Erythroblast (primary cell): Measurements from ENCODE around the gene KCNH1.

ENCODE experiments used
- DNase-seq, 2 experiments: peaks; one replicate each; lab custom pipeline; 2025; lab: John Stamatoyannopoulos, UW
- GATA1 ChIP-seq: IDR thresholded peaks from 2 replicates; pipeline ENCODE4 v1.6.1; 2011; ENCODE audit warnings: low read depth, mild to moderate bottlenecking, control low read depth, low read length, moderate library complexity
- POLR2A ChIP-seq: IDR thresholded peaks from 2 replicates; pipeline ENCODE4 v1.6.1; 2011; ENCODE audit warnings: mild to moderate bottlenecking, low read length

Gene KCNH1

GRCh38 chr1:210792250-210793102 is 341.5 kb downstream of the KCNH1 start:
- peak in 1 of 2 experiments; percentile 5 for DNase-seq
- TF ChIP-seq GATA1 (no peak), POLR2A (no peak)

GRCh38 chr1:210790196-210790595 is 343.8 kb downstream of the KCNH1 start:
- no peak for DNase-seq
- TF ChIP-seq GATA1 (no peak), POLR2A (no peak)

DNA sequence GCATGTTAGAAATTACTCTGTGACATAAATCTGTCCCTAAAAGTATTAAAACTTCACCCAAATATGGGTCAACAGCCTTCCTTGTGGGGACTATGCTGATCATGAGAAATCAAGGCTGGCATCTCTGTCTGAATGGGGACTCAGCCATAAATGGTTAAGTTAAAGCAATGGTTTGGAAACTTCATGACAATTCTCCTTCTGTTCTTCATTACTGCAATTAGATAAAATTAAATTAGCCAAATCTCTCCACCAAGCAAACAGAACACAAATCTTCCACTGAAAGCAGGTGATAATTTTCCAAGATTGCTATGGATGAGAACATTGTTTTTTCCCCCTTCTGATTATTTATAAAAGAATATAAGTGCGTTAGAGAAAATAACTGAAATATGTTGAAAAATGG is 346.1 kb downstream of the KCNH1 start:
- TF ChIP-seq POLR2A (no peak), GATA1 (no peak)
- no peak for DNase-seq

DNA sequence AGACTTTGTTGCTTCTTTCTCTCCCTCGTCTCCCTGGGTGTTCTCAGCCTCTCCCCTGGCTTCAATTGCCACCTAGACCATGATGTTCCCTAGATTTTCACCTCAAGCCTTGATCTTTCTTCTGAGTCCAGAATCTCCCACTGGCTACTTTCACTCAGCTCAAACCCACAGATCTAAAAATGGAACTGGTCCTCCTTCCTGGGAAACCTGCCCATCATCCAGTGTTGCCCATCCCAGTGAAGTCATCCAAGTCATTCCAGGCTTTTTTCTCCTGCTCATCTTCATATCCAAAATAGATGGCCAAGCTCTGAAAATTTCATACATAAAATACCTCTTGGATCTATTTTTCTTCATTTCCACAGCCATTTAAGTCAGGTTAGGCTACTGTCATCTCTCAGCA is 347.4 kb downstream of the KCNH1 start:
- no peak for TF ChIP-seq GATA1
- DNase-seq, result no peak

- no peak for DNase-seq
- TF ChIP-seq POLR2A, result no peak
- no peak for TF ChIP-seq GATA1
Observed at GRCh38 chr1:210783925-210784324, 350.0 kb downstream of the KCNH1 start.

DNA sequence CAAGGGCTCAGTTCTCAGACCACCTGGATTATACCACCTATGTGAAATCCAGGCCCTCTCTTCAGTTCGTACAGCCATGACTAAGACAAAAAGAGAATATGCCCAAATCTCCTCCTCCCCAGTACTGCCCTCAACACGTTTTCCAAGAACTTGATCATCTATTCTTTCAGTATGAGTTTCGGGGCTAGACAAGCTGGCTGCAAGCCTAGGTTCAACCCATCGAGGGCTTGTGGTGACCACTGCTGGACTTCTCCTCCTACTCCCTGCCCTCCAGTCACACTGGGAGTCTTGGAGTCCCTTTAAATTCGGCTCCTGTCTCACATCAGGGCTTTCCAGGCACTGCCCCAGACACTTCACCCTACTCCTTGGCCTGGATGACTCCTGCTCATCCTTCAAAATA is 352.3 kb downstream of the KCNH1 start:
- DNase-seq, result no peak
- TF ChIP-seq GATA1 (no peak), POLR2A (no peak)

DNA sequence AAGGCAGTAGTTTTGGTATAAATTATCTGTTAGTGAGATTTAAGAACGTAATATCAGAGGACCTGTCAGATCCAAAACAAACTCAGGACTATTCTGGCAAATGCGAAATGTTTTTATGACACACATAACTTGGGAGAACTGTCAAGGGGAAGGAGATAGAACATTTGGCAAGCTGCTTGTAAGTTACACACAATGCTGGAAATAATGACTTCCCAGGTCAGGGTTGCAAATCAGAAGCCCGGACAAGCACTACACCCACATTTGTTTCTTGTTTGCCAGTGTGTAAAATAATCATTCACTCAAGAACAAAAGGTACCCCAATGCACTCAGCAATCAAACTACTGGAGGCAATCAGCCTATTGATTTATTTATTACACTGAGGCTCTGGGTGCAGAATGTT is 354.7 kb downstream of the KCNH1 start:
- no peak for TF ChIP-seq GATA1
- no peak for TF ChIP-seq POLR2A
- DNase-seq, result no peak

- no peak for DNase-seq
- TF ChIP-seq POLR2A, result no peak
- TF ChIP-seq GATA1, result no peak
Observed at GRCh38 chr1:210777914-210778313, 356.0 kb downstream of the KCNH1 start.

DNA sequence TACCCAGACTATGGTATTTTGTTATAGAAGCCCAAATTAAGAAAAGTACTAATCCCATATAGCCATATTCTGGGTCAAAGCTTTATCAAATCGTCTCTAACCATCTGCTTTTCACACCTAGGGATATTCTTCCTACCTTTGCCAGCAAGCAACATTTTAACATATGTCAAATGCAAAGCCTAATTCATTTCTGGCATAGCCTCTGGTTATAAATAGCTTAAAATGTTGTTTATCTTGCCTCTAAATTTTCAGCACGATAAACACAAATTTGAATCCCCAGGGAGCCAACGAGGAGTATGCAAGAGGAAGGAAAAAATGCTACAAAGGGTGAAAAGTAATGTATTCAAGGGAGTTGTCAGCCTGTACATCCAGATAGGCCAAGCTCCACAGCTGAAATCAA is 357.2 kb downstream of the KCNH1 start:
- no peak for TF ChIP-seq POLR2A
- TF ChIP-seq GATA1, result no peak
- DNase-seq, result no peak

DNA sequence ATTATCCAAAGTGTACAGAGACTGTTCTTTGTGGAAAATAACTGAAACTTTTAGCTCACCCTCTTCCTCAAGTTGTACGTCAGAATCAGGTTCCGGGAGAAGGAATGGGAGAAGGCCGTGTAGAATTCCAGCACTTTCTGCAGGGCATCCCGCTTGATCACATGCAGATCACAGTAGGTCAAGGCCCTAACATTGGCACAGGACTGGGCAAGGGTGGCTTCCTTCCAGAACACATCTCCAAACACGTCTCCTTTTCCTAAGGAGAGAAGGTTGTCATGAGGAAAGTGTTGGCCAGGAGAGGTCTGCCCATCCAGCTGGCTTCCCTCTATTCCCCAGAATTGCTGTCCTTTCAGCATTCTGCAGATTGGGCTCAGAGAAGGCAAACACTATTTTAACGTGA is 358.7 kb downstream of the KCNH1 start:
- DNase-seq, result no peak
- TF ChIP-seq GATA1 (no peak), POLR2A (no peak)

- no peak for TF ChIP-seq GATA1
- TF ChIP-seq POLR2A, result no peak
Observed at GRCh38 chr1:210773450-210773849, 360.5 kb downstream of the KCNH1 start.

DNA sequence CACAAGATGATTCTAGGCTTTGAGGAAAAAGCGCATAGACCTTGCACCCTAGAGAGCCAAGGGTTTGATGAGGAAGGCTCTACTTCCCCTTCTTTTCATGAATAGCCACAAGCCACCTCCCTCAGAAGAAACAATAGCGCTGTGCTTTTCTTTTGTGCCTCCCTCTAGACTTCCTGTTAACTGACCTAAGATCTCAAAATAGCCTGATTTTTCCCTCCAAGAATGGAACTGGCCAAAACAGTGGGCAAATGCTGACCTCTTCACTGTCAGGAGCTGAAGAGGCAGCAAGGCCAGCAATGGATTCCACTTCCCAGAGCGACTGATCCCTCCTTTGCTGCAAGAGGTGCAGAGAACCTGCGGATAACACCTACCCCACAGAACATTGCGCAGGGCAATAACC is 362.8 kb downstream of the KCNH1 start:
- TF ChIP-seq POLR2A, result no peak
- TF ChIP-seq GATA1, result no peak
- DNase-seq, result no peak

More at GRCh38 chr1:210773450-210773849, 360.5 kb downstream of the KCNH1 start:
- no peak for DNase-seq

DNA sequence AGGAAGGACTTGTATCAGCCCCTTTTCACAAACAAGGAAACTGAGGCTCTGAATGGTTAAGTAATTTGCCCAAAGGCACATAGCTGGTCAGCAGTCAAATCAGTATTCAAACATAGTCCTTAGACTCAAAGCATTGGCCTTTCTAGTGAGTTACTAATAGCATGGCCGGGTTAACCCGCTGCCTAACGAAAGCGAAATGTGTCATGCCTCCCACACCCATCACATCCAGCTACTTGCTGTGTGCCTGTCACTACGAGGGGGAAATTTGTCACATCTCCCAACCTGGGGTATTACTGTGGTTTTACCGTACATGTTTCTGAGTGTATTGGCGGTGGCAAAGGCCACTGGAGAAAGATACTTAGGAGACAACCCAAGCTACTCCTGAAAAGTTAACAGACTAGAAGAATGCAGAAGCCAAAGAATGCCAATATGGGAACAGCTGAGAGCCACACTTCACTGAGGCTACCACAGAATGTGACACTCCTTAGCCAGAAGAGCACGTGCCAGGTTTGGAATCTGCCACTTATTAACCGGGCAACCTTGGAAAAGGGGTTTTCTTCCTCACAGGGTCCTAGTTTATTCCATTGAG is 363.5 kb downstream of the KCNH1 start:
- TF ChIP-seq GATA1 (no peak), POLR2A (no peak)
- DNase-seq, result no peak

GRCh38 chr1:210769473-210769872 is 364.5 kb downstream of the KCNH1 start:
- TF ChIP-seq GATA1 (no peak), POLR2A (no peak)
- DNase-seq, result no peak
